ENCODE results near the gene RER1.
A peak's percentile ranks its signal among the peaks of the same experiment; 100 is the strongest.

The RER1 gene

DNA sequence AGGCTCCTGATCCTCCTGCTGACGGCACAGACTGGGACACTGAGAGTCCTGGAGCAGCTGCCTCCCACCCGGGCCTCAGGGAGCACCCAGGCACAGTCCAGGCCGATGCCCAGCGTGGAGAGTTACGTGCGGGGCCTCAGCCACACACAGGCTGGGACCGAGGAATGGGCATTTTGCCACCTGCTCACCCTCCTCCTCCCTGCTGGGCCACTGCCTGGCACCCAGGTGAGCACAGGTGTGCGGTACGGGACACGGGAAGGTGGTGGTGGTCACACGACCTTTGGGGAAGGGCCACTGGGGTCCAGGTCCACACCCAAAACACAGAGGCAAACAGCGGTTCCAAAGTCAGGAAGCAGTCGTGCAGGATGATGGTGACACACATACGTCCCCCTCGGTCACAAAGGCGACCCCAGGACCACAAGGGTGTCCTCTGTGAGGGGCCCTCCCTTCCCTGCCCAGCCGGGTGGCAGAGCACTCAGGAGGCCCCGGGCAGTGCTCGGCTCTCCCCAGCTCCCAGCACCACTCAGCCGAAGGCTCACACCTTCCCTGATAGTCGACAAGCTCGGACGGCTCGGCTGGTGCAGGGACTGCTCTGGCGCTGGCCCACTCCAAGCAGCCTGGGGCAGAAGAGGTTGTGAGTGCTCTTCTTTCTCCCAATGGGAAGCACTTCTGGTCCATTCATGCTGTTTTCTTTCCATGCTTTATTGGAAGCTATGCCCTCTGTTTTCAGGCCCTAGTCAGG lies 14.5 kb upstream of the RER1 start:
- TF ChIP-seq GATA1 (IDR thresholded peaks at IDR 0.05; ENCODE audit: low read depth, low read length) (no peak), POLR2A (IDR thresholded peaks at IDR 0.05; ENCODE audit: low read length) (no peak)
- no peak for DNase-seq

GRCh38 chr1:2377751-2378440 lies 13.7 kb upstream of the RER1 start:
- no peak for TF ChIP-seq GATA1 (IDR thresholded peaks at IDR 0.05; ENCODE audit: low read depth, low read length)
- TF ChIP-seq POLR2A (IDR thresholded peaks at IDR 0.05; ENCODE audit: low read length) = no peak
- DNase-seq = no peak

- TF ChIP-seq POLR2A (IDR thresholded peaks at IDR 0.05; ENCODE audit: low read length) (no peak), GATA1 (IDR thresholded peaks at IDR 0.05; ENCODE audit: low read depth, low read length) (no peak)
- no peak for DNase-seq
These were observed 13.2 kb upstream of the RER1 start for GRCh38 chr1:2378441-2378851.

DNA sequence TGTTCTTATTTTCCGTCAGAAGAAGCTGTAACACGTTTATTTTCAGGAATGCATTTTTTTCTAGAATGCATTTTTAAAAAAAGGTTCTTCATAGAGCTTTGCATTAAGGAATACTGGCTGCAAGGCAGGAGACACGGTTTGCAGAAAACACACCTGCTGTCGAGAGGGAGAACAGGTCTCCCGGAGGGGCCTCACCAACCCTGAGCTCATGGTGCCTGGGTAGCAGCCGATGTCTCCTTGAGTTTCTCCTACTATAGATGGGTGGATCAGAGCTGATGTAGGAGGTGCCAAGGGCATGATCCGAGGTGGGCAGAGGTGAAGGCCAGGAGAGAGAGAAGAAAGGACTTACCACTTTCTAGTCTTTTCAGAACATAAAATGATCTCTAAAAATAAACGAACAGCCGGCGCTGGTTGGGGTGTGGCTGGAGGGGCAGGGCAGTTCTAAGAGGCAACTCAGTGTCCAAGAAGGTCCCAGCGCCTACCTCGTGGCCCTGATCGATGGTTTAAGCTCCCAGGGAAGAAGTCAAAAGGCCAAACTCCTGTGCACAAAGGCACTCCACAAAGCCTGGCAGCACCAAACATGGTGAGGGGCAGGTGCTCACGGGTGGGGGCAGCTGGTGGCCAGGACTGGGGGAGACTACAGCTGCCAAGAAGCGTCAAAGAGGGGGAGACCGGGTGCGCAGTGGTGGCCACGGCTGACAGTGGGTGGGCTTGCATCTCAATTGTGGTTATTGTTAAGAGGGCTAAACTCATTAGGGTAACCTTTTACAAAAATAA lies 12.5 kb upstream of the RER1 start:
- TF ChIP-seq POLR2A (IDR thresholded peaks at IDR 0.05; ENCODE audit: low read length) = no peak
- TF ChIP-seq GATA1 (IDR thresholded peaks at IDR 0.05; ENCODE audit: low read depth, low read length) = no peak
- DNase-seq = no peak

- DNase-seq = no peak
- TF ChIP-seq POLR2A (IDR thresholded peaks at IDR 0.05; ENCODE audit: low read length) = no peak
- TF ChIP-seq GATA1 (IDR thresholded peaks at IDR 0.05; ENCODE audit: low read depth, low read length) = no peak
These were observed 11.8 kb upstream of the RER1 start for GRCh38 chr1:2379733-2380404.

DNA sequence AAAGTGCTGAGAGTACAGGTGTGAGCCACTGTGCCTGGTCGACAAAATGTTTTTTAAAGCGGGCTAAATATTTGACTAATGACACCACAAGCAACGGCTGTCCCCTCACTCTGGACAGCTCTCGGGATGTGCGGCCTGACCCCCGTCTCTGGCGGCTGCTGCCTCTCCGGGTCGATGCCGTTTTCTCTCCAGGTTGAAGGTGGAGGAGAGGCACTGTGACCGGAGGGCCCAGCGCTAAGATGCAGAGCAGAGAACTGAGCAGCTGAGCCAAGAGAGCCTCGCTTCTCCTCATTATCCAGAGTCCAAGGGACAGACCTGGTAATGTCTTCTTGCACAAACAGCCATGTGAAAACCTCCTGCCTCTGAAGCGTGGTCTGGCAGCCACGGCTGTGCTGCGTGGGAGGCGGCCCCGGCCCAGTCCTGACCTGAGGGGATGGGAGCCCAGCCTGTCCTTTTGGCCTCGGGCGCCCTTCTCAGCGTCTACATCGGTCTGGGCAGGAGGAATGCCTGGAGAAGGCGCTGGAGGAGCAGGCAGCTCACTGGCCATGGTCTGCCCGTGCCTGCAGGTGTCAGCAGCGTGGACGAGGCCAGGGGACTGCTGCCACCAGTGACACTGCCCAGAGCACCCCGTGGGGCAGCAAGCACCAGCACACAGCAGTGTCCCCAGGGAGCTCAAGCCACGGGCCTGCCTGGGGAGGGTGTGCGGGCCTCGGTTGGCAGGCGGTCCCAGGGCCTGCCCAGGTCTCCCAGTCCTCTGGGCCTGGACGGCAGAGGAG lies 10.6 kb upstream of the RER1 start:
- no peak for DNase-seq
- no peak for TF ChIP-seq GATA1 (IDR thresholded peaks at IDR 0.05; ENCODE audit: low read depth, low read length)
- no peak for TF ChIP-seq POLR2A (IDR thresholded peaks at IDR 0.05; ENCODE audit: low read length)

DNA sequence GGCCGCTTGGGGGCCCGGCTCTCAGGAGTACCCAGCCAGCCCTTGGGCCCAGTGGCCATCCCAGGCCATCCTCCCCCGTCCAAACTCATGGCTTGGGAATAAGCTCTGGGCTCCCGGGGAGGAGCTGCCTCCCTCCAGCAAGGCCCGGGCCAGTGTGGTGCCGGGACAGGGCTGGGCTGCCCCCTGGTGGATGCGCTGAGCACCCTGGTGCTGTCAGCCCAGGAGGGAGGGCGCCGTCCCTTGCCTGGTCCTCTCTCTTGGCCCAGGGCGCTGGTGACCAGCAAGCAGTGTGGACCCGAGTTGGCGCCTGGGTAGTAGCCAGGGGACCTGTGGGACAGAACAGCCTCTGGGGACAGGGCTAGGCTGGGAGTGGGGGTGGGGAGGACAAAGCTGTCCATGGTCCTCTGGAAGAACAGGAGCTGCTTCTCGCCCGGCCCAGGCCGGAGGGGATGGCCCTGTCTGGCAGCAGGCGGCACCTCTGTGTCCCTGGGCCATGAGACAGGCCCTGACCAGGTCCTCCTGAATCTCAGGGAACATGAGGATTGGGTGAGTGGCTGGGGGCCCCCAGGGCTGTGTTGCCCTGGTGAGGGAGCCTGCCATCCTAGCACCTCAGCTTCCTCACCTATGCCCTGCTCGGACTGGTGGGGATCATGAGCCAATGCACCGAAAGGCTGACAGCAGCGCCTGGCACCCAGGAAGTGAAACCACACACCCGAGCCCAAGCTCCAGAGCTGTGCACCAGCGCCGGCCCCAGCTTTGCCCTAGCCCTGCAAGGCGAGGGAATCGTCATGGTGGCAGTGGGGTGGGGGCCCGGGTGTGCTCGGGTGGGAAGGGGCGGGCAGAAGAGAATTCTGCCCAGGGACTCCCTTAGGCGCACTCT lies 9.7 kb upstream of the RER1 start:
- TF ChIP-seq POLR2A (IDR thresholded peaks at IDR 0.05; ENCODE audit: low read length) = no peak
- no peak for TF ChIP-seq GATA1 (IDR thresholded peaks at IDR 0.05; ENCODE audit: low read depth, low read length)
- peak; percentile 69 to 85 for DNase-seq

DNA sequence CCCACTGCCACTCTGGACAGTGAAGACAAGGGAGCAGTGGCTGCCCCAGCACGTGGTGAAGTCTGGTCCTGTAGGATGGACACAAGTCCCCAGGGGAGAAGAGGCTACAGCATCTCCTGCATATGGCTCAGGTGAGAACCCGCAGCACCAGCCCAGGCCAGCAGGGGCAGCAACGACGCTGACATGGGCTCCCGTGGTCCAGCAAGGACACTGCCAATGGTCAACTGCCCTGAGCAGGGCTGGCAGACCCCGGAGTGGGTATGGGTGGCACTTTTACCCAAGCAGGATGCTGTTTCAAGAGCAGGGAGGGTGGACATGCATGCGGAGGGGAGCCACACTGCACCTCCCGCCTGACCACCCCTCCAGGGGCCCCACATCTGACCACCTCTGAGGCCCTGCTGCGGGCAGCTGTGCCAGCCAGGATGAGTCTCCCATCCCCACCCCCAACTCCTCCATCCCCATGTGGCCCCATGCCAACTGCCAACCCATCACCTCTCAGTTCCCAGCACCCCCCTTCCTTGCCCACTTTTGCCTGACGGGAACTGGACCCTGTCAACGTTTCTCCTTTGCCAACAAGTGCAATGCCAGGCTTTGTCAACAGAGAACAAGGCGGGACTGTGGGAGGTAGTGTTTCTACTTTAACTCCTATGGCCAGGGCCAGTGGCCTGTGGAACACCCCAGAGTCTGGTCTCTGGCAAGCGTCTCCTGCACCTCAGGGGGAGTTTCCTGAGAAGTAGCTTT lies 8.8 kb upstream of the RER1 start:
- peak; percentile 30 to 50 for DNase-seq
- no peak for TF ChIP-seq POLR2A (IDR thresholded peaks at IDR 0.05; ENCODE audit: low read length)
- TF ChIP-seq GATA1 (IDR thresholded peaks at IDR 0.05; ENCODE audit: low read depth, low read length) = no peak

- TF ChIP-seq GATA1 (IDR thresholded peaks at IDR 0.05; ENCODE audit: low read depth, low read length) = no peak
- TF ChIP-seq POLR2A (IDR thresholded peaks at IDR 0.05; ENCODE audit: low read length) = no peak
- DNase-seq = no peak
These were observed 8.1 kb upstream of the RER1 start for GRCh38 chr1:2383576-2383975.

DNA sequence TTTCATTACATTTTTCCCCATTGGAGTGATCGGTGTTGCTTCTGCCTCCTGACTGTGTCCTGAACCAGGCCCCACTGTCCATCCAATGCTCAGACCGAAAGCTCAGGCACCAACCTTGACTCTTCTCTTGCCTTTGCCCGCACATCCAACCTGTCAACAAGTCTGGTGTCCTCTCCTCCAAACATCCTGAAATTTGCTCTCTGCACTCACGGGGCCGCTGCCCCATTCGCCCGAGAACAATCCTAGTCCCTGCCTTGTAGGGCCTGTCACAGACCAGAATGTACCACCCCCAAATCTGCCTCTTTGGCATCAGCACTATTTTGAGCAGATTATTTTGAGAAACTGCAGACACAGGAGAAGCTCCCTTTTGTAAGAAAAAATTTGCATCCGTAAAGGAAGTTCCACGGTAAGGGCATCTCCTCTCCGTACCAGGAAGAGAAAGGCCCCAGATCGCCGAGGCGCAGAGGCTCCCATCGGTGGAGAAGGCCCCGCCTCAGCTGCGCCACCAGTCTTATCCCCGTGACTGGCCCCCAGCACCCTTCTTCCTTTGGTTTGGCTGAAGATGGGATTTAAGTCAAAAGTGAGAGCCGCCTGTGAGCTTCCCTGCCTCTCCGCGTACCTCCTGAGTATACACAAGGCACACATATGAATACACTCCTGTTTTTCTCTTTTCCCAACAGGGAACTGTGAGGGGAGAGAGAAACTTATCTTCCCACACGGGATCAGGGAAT lies 7.3 kb upstream of the RER1 start:
- TF ChIP-seq POLR2A (IDR thresholded peaks at IDR 0.05; ENCODE audit: low read length) (no peak), GATA1 (IDR thresholded peaks at IDR 0.05; ENCODE audit: low read depth, low read length) (no peak)
- no peak for DNase-seq

DNA sequence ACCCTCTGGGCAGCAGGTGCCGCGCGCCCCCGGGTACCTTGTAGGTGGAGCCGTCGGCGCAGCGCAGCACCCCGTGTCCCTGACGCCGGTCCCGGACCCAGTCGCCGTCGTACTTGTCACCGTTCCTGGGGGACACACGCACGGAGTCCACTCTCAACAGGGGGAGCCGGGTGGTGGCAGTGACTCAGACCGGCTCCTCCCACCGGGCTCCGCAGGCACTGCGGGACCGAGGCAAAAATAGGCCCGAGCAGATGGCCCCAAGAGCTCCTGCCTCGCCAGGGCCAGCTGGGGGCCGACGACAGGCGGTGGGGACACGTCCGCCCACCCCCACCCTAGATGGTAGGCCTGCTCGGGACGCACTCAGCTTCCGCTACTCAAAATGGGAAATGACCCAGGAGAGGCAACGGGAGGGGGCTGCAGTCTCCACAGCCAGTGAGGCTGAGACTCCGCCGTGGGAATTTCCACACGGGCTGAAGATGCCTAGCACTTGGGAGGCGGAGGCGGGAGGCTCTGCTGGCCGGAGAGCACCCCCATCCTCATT lies 6.6 kb upstream of the RER1 start:
- no peak for DNase-seq
- TF ChIP-seq POLR2A (IDR thresholded peaks at IDR 0.05; ENCODE audit: low read length) = no peak
- TF ChIP-seq GATA1 (IDR thresholded peaks at IDR 0.05; ENCODE audit: low read depth, low read length) = no peak

Measured in erythroblast (primary cell).